ENCODE results near the gene FAM222A. TPM values are rescaled to one million over a fixed set of nuclear protein-coding genes. Genes with fewer than 3 reads are reported as not detected.
A peak's percentile ranks its signal among the peaks of the same experiment; 100 is the strongest.

Gene FAM222A
- total RNA-seq, 1 donor from 2014 or later, result 7.9 TPM

- no peak for DNase-seq (ENCODE audit: extremely low spot score, unreplicated experiment)
- Mint-ChIP-seq H3K27me3 (peaks cover 3% of the 10 kb centered on the region), H3K36me3 (no peaks in the 10 kb centered on the region), H3K9me3 (no peaks in the 10 kb centered on the region), H3K4me3 (no peak overlapping the region), H3K4me1 (ENCODE audit: unreplicated experiment) (peaks cover 4% of the 10 kb centered on the region), H3K27ac (no peak overlapping the region)
- TF ChIP-seq CTCF (conservative IDR thresholded peaks at IDR 0.05), result no peak
Measured at GRCh38 chr12:109817627-109818231, 104.1 kb downstream of the FAM222A start.

- no peaks in the 10 kb centered on the region for H3K9me3 Mint-ChIP-seq
- H3K27ac Mint-ChIP-seq, result no peak overlapping the region
- H3K4me3 Mint-ChIP-seq, result no peak overlapping the region
- peaks cover 3% of the 10 kb centered on the region for H3K27me3 Mint-ChIP-seq
- TF ChIP-seq CTCF (conservative IDR thresholded peaks at IDR 0.05), result no peak
- no peaks in the 10 kb centered on the region for H3K36me3 Mint-ChIP-seq
- DNase-seq (ENCODE audit: extremely low spot score, unreplicated experiment), result no peak
- peaks cover 4% of the 10 kb centered on the region for H3K4me1 Mint-ChIP-seq (ENCODE audit: unreplicated experiment)
Measured at GRCh38 chr12:109818253-109818652, 104.6 kb downstream of the FAM222A start.

- DNase-seq (ENCODE audit: extremely low spot score, unreplicated experiment), result no peak
- Mint-ChIP-seq H3K9me3 (no peaks in the 10 kb centered on the region), H3K27me3 (peaks cover 3% of the 10 kb centered on the region), H3K4me3 (no peak overlapping the region), H3K36me3 (no peaks in the 10 kb centered on the region), H3K4me1 (ENCODE audit: unreplicated experiment) (peaks cover 4% of the 10 kb centered on the region), H3K27ac (peak overlapping the region; percentile 53)
- no peak for TF ChIP-seq CTCF (conservative IDR thresholded peaks at IDR 0.05)
Measured at GRCh38 chr12:109818905-109819500, 105.4 kb downstream of the FAM222A start.

Other genes with a start within 250 kb of the FAM222A start
- 47.4 and 47.5 TPM in 2 replicates for gene KCTD10, start 236.5 kb upstream of the FAM222A start, total RNA-seq (ENCODE audit: low replicate concordance)
- gene UBE3B, start 236.2 kb upstream of the FAM222A start, total RNA-seq (ENCODE audit: low replicate concordance), result 41.3 and 41.8 TPM in 2 replicates
- 38.1 and 39.0 TPM in 2 replicates for gene MMAB, start 140.3 kb upstream of the FAM222A start, total RNA-seq (ENCODE audit: low replicate concordance)
- 27.0 and 28.1 TPM in 2 replicates for gene MVK, start 140.0 kb upstream of the FAM222A start, total RNA-seq (ENCODE audit: low replicate concordance)
- gene TRPV4, start 119.6 kb downstream of the FAM222A start, total RNA-seq (ENCODE audit: low replicate concordance), result 2.1 and 3.1 TPM in 2 replicates
- gene GLTP, start 166.7 kb downstream of the FAM222A start, total RNA-seq (ENCODE audit: low replicate concordance), result 48.7 and 118 TPM in 2 replicates
- gene TCHP, start 186.4 kb downstream of the FAM222A start, total RNA-seq (ENCODE audit: low replicate concordance), result 21.6 TPM in 2 replicates

Measured in type B pancreatic cell (in vitro differentiated cells).